HG02938 (cell line): ENCODE data around the gene CACNA1B.
"Not testable (repeated sequence)": the region's sequence is repeated elsewhere in the genome, so short reads cannot be mapped to it uniquely, and the experiment has no call there.

Source experiments
- ATAC-seq: cut with Tn5 transposase; IDR thresholded peaks from one replicate; pipeline ENCODE4 v1.9.1; 2021; ENCODE audit warnings: mild to moderate bottlenecking, moderate library complexity; ENCODE audit not compliant: unreplicated experiment

The CACNA1B gene

DNA sequence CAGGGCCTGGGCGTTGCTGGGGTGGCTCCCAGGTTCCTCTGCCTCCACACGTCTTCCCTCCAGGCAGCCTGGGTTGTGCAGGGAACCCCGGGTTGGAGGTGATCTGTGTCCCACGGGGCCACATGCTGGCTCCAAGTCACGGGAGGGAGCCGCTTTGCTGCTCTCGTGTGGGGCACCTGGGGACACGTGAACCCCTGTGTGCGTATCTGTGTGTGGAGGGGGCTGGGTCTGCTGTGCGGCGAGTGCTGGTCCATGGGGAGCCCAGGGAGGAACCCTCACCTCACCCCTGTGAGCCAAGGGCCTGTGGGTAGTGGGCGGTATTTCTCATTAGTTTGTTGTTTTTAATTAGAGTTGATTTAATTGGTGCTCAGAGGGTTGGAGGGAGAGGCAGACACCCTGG lies 7.5 kb downstream of the CACNA1B start:
- not testable (repeated sequence) for ATAC-seq

DNA sequence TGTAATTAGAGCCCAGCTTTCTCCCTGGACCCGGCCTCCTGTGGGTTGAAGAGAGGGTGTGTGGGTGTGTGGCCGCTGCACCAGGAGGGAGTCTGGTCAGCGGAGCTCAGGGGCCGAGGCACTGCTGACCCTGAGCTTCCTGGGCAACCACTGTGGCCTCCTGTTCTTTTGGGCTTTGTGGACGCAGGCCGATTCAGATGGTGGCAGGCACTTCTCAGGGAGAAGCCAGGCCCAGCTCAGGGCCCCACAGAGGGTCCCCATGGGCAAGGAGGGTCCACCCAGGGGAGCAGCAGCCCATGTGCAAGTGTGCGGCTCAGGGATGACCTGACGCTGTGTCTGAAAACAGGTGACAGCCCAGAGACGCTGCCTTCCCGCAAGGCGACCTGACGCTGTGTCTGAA lies 11.0 kb downstream of the CACNA1B start:
- ATAC-seq, result not testable (repeated sequence)

DNA sequence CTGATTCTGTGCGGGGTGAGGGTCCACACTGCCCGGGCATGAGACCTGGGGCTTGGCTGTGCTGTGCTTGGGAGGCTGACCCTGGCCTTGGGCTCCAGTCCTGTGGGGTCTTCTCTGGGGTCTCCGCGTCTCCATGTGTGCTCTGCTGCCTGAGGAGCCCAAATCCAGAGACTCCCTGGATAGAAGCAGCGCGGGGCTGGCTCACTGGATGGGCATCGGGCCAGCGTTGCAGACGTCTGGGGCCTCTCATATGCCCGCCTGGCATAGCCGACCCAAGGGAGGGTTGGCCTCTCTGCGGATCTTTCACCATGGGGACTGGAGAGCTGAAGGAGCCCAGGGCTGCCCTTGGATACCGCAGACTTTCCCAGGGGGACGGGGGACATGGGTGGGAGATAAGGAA lies 12.4 kb downstream of the CACNA1B start:
- ATAC-seq, result not testable (repeated sequence)

DNA sequence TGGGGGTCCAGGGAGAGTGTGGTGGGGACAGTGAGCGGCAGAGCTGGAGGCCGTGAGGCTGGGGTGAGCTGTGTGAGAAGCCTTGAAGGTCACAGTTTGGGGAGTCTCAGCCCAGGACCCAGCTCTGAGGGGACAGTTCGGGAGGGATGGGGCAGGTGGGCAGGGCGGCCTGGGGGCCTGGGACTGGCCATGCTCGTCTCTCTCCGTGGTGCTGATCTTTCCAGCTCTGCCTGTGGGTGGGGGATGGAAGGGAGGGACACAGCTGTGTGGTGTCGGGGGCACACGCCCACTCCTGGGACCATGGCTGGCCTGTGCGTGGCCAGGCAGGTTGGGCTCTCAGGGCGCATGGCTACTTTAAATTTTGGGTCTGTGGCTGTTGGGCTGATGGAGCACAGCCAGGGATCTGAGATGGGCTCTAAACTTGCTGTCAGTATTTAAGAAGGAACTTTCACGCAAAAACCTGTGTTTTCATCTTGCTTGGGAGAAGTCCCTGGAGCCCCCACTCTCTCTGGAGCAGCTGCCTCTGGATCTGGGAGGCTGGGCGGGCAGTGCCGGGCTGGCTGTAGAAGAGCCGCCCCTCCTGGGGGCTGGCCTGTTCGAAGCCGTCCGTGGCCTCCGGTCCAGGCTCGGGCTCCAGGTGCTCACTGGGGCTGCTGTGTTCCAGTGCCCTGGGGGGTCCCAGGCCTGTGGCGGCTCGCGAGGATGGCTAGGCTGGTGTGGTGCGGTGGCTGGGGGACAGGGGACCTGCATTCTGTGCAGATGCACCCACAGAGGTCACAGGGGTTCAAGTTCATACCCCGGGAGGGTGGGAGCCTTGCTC lies 13.4 kb downstream of the CACNA1B start:
- ATAC-seq, result not testable (repeated sequence)

DNA sequence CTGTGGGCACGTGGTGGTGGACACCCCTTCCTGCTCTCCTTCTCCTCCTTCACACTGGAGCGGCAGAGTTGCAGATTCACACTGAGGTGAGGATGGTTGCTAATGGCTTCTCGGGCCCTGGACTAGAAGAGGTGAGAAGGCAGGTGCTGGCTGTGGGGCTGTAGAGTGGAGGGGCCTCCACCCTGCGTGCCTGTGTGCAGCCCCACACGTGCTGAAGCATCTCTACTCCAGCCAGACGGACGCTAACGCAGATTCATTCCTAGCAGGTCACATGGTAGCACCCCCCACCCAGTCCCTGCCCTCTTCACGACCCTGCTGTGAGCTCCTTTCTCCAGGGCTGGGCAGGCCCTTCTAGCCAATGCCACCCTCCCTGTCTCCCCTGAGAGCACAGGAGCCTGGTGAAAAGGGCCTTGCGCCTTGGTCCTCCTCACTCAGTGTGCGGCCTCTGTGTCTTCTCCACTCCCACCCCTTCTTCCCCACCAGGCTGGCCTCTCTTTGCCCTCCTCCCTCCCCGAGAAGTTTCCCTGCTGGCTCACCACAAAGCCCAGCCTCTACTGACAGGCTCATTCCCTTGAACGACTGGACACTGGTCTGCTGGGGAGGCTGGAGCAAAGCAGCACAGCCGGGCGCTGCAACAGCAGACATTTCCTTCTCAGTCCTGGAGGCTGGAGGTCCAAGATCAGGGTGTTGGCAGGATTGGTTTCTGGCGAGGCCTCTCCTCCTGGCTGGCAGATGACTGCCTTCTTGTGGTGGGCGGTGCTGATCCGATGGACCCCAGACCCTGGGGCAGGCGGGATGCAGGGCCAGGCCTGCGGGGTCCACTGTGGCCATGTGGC lies 14.2 kb downstream of the CACNA1B start:
- no peak for ATAC-seq

DNA sequence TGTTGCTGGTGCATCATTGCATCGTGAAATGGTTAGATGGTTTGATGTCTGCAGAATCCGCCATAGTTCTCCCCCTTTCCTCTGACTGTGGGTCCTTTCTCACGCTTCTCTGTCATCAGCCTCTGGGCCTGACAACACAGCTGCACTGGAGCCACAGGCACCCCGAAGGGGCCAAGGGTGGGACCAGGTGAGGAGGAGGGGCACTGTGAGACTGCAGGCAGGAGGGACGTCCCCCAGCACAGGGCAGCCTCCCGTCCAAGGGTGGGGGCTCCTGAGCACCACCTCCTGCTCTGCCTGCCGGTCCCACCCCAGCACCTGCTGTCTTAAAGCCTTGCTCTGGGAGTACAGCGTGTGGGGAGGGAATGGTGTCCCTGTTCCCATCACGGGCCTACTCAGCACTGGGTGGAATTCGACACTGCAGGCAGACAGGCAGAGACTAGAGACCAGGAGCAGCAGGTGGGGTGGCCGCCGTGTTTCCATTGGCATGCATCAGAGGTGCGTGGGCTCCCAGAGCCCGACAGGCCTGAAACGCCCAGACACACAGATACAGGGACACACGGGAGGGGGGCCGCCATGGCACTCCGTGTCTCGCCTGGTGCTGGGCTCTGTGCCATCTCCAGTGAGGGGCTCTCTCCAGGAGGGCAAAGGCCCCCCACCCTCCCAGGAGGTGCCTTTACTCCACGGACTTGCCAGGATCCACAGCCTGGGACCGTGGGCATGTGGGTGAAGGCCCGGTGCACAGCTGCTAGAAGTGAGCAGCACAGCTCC lies 15.0 kb downstream of the CACNA1B start:
- no peak for ATAC-seq

DNA sequence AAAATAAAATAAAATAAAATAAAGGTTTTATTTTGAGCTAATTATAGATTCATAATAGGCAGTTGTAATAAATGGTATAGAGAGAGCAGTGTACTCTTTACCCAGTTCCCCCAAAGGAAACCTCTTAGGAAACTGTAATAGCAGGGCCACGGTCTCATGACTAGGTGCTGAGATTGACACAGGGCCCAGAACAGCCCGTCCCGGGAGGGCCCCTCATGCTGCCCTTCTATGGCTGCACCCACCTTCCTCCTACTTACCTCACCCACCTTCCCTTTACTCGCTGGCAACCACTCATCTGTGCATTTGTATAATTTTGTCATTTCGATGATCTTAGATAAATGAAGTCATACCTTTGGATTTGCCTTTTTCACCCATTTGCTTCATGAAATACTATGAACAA lies 16.1 kb downstream of the CACNA1B start:
- no peak for ATAC-seq

DNA sequence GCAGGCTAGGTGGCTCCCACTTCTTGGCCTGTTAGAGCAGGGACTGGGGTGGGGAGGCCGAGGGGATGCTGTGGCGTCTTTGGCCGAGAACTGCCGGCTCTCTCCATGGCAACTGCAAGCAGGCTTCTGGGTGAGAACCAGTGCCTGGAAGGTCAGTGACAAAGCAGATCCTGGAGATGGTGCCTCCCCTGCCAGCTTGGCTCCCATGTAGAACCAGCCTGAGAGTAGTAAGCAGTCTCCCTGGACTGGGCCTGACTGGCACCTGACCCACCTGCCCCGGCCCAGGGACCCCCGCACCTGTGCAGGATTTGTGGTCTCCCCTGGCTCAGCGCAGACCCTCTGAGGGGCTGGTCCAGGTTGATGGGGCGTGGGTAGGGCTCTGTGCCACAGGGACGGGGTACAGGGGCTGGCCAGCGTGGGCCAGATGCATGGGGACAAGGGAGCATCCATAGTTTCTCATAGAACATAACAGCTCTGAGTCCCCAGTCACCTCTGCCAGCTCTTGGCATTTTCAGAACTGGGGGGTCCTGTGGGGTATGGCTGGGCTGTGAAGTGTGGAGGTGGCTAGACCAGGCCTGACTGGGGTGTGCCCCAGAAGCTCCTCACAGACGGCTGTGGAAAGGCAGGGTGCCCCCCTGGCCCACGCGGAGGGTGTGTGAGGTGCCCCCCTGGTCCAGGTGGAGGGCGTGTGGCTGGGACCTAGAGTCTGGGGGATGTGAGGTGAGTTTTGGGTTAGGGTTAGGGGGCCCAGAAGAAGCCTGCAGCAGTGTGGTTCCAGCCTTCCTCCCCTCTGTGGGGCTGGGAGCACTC lies 22.2 kb downstream of the CACNA1B start:
- no peak for ATAC-seq

DNA sequence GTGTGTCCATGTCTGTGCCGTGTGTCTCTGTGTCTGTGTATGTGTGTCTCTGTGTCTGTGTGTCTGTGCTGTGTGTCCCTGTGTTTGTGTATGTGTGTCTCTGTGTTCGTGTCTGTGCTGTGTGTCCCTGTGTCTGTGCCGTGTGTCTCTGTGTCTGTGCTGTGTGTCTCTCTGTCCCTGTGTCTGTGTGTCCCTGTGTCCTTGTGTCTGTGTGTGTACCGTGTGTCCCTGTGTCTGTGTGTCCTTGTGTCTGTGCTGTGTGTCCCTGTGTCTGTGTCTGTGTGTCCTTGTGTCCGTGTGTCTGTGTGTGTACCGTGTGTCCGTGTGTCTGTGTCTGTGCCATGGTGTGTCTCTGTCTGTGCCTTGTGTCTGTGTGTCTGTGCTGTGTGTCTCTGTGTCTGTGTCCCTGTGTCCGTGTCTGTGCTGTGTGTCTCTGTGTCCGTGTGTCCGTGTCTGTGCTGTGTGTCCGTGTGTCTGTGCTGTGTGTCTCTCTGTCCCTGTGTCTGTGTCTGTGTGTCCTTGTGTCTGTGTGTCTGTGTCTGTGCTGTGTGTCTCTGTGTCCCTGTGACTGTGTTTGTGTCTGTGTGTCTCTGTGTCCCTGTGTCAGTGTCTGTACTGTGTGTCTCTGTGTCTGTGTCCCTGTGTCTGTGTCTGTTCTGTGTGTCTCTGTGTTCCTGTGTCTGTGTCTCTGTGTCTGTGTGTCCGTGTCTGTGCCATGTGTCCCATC lies 23.2 kb downstream of the CACNA1B start:
- no peak for ATAC-seq

DNA sequence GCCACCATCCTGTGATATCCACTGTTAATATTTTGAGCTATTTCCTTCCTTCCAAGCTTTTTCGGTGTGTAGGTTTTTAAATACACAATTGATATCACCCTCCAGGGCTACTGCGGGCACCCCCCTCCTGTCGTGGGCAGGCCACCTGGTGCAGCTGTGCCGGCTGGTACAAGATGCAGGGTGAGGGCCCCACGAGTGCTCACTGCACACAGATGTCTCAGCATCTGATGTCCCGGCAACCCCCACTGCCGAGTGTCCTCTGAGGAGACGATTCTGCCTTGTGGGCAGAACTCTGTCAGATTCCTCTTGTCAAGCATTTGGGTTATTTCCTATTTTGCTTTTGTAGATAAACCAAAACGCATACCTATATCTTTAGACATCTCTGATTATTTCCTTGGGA lies 25.1 kb downstream of the CACNA1B start:
- no peak for ATAC-seq

DNA sequence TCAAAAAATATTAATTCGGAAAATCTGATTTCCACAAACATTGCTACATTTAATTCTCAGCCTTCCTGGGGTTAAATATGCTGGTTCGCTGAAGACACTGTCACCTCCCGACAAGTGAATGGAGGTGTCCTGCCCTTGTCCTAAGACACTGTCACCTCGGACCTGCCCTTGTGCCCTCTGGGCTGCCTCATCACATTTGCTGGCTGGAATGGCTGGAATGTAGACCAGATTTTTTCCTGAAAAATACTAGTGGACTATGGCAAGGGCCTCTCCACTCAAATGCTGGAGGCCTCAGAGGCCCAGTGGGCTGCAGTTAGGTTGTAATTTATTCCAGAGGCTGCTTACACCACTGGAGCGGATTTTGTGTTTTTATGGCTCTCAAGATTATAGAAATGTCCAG lies 28.2 kb downstream of the CACNA1B start:
- ATAC-seq, result no peak

DNA sequence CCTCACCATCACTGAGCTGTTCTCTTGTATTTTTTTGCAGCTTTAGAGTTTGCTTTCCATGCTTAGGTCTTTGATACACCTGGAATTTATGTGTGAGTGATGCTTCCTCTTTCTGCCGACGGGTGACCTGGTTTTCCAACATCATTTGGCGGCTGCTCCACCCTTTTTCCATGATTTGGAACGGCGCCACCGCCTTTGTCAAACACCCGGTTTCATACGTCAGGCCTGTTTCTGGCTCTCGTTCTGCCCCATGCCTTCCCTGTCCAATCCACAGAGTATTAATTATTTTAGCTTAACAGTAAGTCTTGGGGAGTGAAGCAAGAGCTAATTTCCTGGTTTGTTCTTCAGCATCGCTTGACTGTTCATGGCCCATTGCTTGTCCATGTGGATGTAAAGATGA lies 30.2 kb downstream of the CACNA1B start:
- ATAC-seq, result no peak

DNA sequence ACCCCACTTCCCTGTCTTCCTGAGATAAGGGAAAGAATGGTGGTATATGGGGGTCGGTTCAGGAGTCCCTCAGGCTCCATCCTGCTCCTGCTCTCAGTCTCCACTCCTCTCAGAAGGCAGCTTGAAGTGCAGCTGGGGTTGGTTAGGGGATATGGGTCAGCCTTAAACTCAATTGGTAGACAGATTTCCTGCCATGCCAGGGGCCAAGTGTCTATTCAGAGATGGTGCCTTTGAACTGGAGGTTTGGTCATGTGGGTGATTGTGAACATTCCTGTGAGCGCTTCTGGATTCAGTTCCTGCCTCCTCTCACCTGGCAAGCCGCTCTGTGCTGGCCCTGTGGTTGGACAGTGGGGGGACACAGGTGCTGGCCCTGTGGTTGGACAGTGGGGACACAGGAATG lies 35.1 kb downstream of the CACNA1B start:
- no peak for ATAC-seq

DNA sequence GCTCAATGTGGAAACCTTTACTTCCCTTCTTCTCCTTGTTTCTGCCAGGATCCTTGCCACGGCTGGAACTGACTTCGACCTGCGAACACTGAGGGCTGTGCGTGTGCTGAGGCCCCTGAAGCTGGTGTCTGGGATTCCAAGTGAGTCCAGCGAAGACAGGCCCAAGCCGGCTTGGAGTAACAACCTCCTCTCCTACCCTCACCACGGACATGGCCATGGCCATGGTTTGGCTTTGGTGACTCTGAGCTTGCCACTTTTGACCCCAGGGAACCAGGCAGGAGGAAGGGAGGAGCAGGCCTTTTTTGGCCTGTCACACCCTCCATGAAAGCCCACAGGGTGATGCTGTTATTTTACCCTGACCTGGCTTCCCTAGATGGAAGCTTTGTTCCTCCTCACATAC lies 35.5 kb downstream of the CACNA1B start:
- no peak for ATAC-seq

DNA sequence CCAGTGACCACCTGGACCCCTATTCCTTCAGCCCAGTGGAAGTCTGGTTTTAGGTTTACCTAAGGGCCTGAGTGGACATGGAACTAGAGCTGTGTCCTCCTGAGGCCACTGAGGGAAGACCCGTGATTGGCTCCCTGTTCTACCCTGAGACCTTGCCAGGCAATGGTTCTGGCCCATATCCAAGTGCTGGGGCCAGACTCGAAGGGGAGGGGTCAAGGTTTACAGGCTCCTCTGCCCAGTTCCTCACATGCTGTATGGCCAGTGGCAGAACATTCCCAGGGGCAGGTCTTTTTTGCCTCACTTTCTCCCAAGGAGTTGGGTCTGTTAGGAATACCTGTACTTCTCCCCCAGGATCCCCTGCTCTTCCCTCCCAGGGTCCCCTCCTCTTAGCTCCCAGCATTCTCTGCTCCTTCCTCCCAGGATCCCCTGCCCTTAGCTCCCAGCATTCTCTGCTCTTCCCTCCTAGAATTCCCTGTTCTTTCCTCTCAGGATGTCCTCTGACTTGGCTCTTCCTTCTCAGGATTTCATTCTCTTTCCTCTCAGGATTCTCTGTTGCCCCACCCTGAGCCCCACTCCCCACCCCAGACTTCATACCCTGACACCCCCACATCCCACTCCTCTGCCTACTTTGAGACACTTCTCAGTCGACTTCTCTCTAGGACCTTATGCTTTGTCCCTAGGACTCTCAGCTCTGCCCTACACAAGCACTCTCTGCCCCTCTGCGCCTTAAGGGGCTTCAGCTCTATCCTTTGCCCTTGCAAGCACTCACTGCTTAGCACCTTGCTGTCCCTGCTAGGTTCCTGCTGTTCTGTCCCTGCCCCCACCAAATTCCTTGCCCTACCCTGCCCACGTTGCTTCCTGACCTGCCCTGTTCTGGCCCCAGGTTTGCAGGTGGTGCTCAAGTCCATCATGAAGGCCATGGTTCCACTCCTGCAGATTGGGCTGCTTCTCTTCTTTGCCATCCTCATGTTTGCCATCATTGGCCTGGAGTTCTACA lies 36.5 kb downstream of the CACNA1B start:
- ATAC-seq, result no peak

DNA sequence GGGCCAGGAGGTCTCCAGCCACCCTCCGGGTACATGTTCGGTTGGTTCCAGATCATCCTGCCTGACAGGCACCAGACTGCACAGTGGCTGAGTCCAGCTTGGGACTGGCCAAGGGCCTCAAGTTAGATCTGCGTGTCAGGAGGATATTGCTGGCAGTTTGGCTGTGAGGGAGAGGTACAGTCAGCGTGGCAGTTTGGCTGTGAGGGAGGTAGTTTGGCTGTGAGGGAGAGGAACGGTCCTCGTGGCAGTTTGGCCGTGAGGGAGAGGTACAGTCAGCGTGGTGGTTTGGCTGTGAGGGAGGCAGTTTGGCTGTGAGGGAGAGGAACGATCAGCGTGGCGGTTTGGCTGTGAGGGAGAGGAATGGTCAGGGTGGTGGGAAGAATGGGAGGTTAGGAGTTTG lies 39.0 kb downstream of the CACNA1B start:
- ATAC-seq, result no peak

DNA sequence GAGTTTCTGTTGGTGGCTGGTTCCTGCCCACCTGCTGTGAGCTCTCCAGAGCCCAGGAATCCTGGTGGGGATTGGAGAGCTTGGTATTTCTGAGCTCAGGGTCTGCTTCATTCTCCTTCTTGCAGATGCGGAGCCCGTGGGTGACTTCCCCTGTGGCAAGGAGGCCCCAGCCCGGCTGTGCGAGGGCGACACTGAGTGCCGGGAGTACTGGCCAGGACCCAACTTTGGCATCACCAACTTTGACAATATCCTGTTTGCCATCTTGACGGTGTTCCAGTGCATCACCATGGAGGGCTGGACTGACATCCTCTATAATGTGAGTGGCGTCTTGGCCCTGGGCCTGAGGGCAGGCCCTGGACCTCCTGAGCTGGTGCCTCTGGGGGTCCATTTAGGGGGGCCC lies 39.5 kb downstream of the CACNA1B start:
- no peak for ATAC-seq

DNA sequence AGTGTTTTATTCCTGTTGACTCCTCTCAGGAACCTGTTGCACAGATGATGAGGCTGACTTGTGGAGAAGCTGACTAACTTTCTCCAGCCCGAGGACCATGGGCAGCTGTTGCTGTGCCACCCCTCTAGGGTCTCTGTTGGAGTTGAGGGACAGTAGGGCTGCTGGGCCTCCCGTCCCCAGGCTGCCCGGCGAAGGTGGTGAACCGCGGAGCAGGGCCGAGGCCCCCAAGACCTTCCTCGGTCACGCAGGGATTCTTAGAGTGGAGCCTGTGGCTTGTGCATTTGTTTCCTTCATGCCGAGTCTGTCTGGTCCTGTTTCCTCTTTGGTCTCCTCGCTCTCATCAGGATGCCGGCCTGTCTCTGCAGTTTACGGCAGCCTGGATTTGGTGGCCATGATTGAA lies 40.2 kb downstream of the CACNA1B start:
- no peak for ATAC-seq
